GM21723 (cell line): ENCODE data around the gene RERE.
A peak's percentile ranks its signal among the peaks of the same experiment; 100 is the strongest.

Experiments
- ATAC-seq: cut with Tn5 transposase; IDR thresholded peaks from one replicate; pipeline ENCODE4 v1.9.1; 2021; ENCODE audit warnings: mild to moderate bottlenecking, moderate library complexity; ENCODE audit not compliant: unreplicated experiment

RERE gene

GRCh38 chr1:8555582-8555981 lies 261.9 kb downstream of the RERE start:
- no peak for ATAC-seq

GRCh38 chr1:8554956-8555534 lies 262.4 kb downstream of the RERE start:
- ATAC-seq: no peak

- ATAC-seq: no peak
Observed at GRCh38 chr1:8552820-8553397, 264.5 kb downstream of the RERE start.

- ATAC-seq: no peak
Observed at GRCh38 chr1:8551613-8552489, 265.6 kb downstream of the RERE start.

- ATAC-seq: no peak
Observed at GRCh38 chr1:8551057-8551456, 266.4 kb downstream of the RERE start.

- no peak for ATAC-seq
Observed at GRCh38 chr1:8547791-8548190, 269.6 kb downstream of the RERE start.

GRCh38 chr1:8545078-8545477 lies 272.4 kb downstream of the RERE start:
- ATAC-seq: no peak

- ATAC-seq: no peak
Observed at GRCh38 chr1:8544644-8545043, 272.8 kb downstream of the RERE start.

GRCh38 chr1:8543965-8544364 lies 273.5 kb downstream of the RERE start:
- no peak for ATAC-seq

GRCh38 chr1:8541961-8542521 lies 275.4 kb downstream of the RERE start:
- ATAC-seq: no peak

- no peak for ATAC-seq
Observed at GRCh38 chr1:8540971-8541370, 276.5 kb downstream of the RERE start.

GRCh38 chr1:8540261-8540941 lies 277.0 kb downstream of the RERE start:
- no peak for ATAC-seq

GRCh38 chr1:8539683-8540082 lies 277.8 kb downstream of the RERE start:
- ATAC-seq: no peak

GRCh38 chr1:8538502-8538901 lies 278.9 kb downstream of the RERE start:
- no peak for ATAC-seq

- ATAC-seq: no peak
Observed at GRCh38 chr1:8537991-8538390, 279.4 kb downstream of the RERE start.

- no peak for ATAC-seq
Observed at GRCh38 chr1:8536515-8536914, 280.9 kb downstream of the RERE start.

- no peak for ATAC-seq
Observed at GRCh38 chr1:8533907-8534306, 283.5 kb downstream of the RERE start.

- peak; percentile 70 for ATAC-seq
Observed at GRCh38 chr1:8533124-8533523, 284.3 kb downstream of the RERE start.

- ATAC-seq: no peak
Observed at GRCh38 chr1:8529901-8530300, 287.5 kb downstream of the RERE start.

- no peak for ATAC-seq
Observed at GRCh38 chr1:8527941-8528340, 289.5 kb downstream of the RERE start.

- ATAC-seq: peak; percentile 66
Observed at GRCh38 chr1:8525558-8526275, 291.7 kb downstream of the RERE start.
